Measurements from ENCODE around the gene RND2. TPM values are rescaled to one million over a fixed set of nuclear protein-coding genes. Genes with fewer than 3 reads are reported as not detected.

The RND2 gene
- total and polyA plus RNA-seq, 4 donors = 0.25 to 1.3 (median 0.43) TPM

Other genes starting within 250 kb of the RND2 start
- gene WNK4, start 244.6 kb upstream of the RND2 start, total RNA-seq = under 1 TPM; 0.40 to 0.77 TPM
- under 1 TPM; 0.09 to 0.49 TPM for gene WNK4, start 244.6 kb upstream of the RND2 start, polyA plus RNA-seq
- 10 to 100 TPM; 55.7 to 69.2 TPM for gene COA3, start 226.5 kb upstream of the RND2 start, total RNA-seq
- gene COA3, start 226.5 kb upstream of the RND2 start, polyA plus RNA-seq = 100 to 1,000 TPM in 1 of 2 donors, 10 to 100 TPM in 1; 84.1 to 142 TPM
- gene CNTD1, start 226.4 kb upstream of the RND2 start, total RNA-seq = 1 to 10 TPM in 1 of 2 donors, under 1 TPM in 1; 0.92 to 1.6 TPM
- under 1 TPM; 0.61 to 0.64 TPM for gene CNTD1, start 226.4 kb upstream of the RND2 start, polyA plus RNA-seq
- gene BECN1, start 200.9 kb upstream of the RND2 start, total RNA-seq = 100 to 1,000 TPM in 1 of 2 donors, 10 to 100 TPM in 1; 87.6 to 114 TPM
- 10 to 100 TPM; 33.0 to 81.6 TPM for gene BECN1, start 200.9 kb upstream of the RND2 start, polyA plus RNA-seq
- 100 to 1,000 TPM in 1 of 2 donors, 10 to 100 TPM in 1; 46.4 to 109 TPM for gene PSME3, start 191.8 kb upstream of the RND2 start, total RNA-seq
- 100 to 1,000 TPM in 1 of 2 donors, 10 to 100 TPM in 1; 34.5 to 117 TPM for gene PSME3, start 191.8 kb upstream of the RND2 start, polyA plus RNA-seq
- 1 to 10 TPM; 1.6 to 2.4 TPM for gene AOC2, start 180.7 kb upstream of the RND2 start, total RNA-seq
- gene AOC2, start 180.7 kb upstream of the RND2 start, polyA plus RNA-seq = 1 to 10 TPM; 1.5 to 1.6 TPM
- 100 to 1,000 TPM in 1 of 2 donors, 10 to 100 TPM in 1; 82.9 to 154 TPM for gene AOC3, start 174.0 kb upstream of the RND2 start, total RNA-seq
- gene AOC3, start 174.0 kb upstream of the RND2 start, polyA plus RNA-seq = 10 to 100 TPM; 50.0 to 55.6 TPM
- under 1 TPM in 1 of 2 donors, not detected in 1; 0.09 TPM for gene G6PC1, start 124.4 kb upstream of the RND2 start, total RNA-seq
- not detected for gene G6PC1, start 124.4 kb upstream of the RND2 start, polyA plus RNA-seq
- 10 to 100 TPM; 27.6 to 39.8 TPM for gene AARSD1, start 60.8 kb upstream of the RND2 start, total RNA-seq
- 10 to 100 TPM; 34.4 to 57.0 TPM for gene AARSD1, start 60.8 kb upstream of the RND2 start, polyA plus RNA-seq
- gene PTGES3L, start 45.2 kb upstream of the RND2 start, total RNA-seq = 1 to 10 TPM; 1.1 to 1.8 TPM
- under 1 TPM; 0.43 to 0.69 TPM for gene PTGES3L, start 45.2 kb upstream of the RND2 start, polyA plus RNA-seq
- 10 to 100 TPM; 12.7 to 16.7 TPM for gene RUNDC1, start 44.7 kb upstream of the RND2 start, total RNA-seq
- gene RUNDC1, start 44.7 kb upstream of the RND2 start, polyA plus RNA-seq = 1 to 10 TPM; 8.1 to 8.7 TPM
- gene RPL27, start 26.8 kb upstream of the RND2 start, total RNA-seq = 100 to 1,000 TPM; 665 to 826 TPM
- 1,000 to 10,000 TPM; 2,343 to 3,245 TPM for gene RPL27, start 26.8 kb upstream of the RND2 start, polyA plus RNA-seq
- 10 to 100 TPM; 18.8 to 40.6 TPM for gene IFI35, start 18.4 kb upstream of the RND2 start, total RNA-seq
- gene IFI35, start 18.4 kb upstream of the RND2 start, polyA plus RNA-seq = 10 to 100 TPM; 36.7 to 60.3 TPM
- gene VAT1, start 2.8 kb upstream of the RND2 start, total RNA-seq = 100 to 1,000 TPM in 1 of 2 donors, 10 to 100 TPM in 1; 62.3 to 255 TPM
- gene VAT1, start 2.8 kb upstream of the RND2 start, polyA plus RNA-seq = 100 to 1,000 TPM in 1 of 2 donors, 10 to 100 TPM in 1; 80.2 to 162 TPM
- 10 to 100 TPM in 1 of 2 donors, 1 to 10 TPM in 1; 9.0 to 15.7 TPM for gene BRCA1, start 100.1 kb downstream of the RND2 start, total RNA-seq
- gene BRCA1, start 100.1 kb downstream of the RND2 start, polyA plus RNA-seq = 1 to 10 TPM; 2.0 to 3.1 TPM
- 100 to 1,000 TPM in 1 of 2 donors, 10 to 100 TPM in 1; 59.4 to 127 TPM for gene NBR1, start 146.0 kb downstream of the RND2 start, total RNA-seq
- 10 to 100 TPM; 25.5 to 41.3 TPM for gene NBR1, start 146.0 kb downstream of the RND2 start, polyA plus RNA-seq
- gene TMEM106A, start 186.6 kb downstream of the RND2 start, total RNA-seq = 10 to 100 TPM in 1 of 2 donors, 1 to 10 TPM in 1; 4.3 to 22.4 TPM
- gene TMEM106A, start 186.6 kb downstream of the RND2 start, polyA plus RNA-seq = 10 to 100 TPM in 1 of 2 donors, 1 to 10 TPM in 1; 6.4 to 13.5 TPM
- gene CCDC200, start 203.4 kb downstream of the RND2 start, total RNA-seq = 1 to 10 TPM in 1 of 2 donors, not detected in 1; 1.4 TPM
- under 1 TPM; 0.14 to 0.31 TPM for gene CCDC200, start 203.4 kb downstream of the RND2 start, polyA plus RNA-seq
- 1,000 to 10,000 TPM in 1 of 2 donors, not detected in 1; 5,157 TPM for gene RNU2-1, start 208.7 kb downstream of the RND2 start, total RNA-seq
- not detected for gene RNU2-1, start 208.7 kb downstream of the RND2 start, polyA plus RNA-seq

All from lung (tissue), 4 donors.